K562 (cell line): ENCODE results near the gene TMEM19. TPM values are rescaled to one million over a fixed set of nuclear protein-coding genes. Genes with fewer than 3 reads are reported as not detected.

Experiments
- ATAC-seq: fragments of 200-7000 bp; cut with Tn5 transposase; 3 replicates; pipeline ENCODE4 v1.9.1; 2020; ENCODE audit warnings: moderate library complexity
- BruUV-seq: library from RNA; stranded (reverse); fragments of 400-500 nt; replicated peaks from 2 replicates; lab custom pipeline; 2021; lab: Mats Ljungman, UMichigan
- CTCF ChIA-PET: fragments of 300-600 bp; formaldehyde crosslinking; extraction: SDS; loops from one replicate; lab custom pipeline; 2021; ENCODE audit warnings: low intra/inter-chr PET ratio; lab: Yijun Ruan, JAX
- POLR2A ChIA-PET: fragments of 300-600, 350-650 bp; sonication (Branson Sonifier 250); formaldehyde crosslinking; extraction: SDS; loops from one replicate; lab custom pipeline; 2021; ENCODE audit warnings: antibody characterized with exemption, inconsistent platforms; lab: Yijun Ruan, JAX
- DNase-seq, 4 experiments: peaks; one replicate each; pipeline versions ENCODE4 v3.0.0 to v3.0.0-alpha.2; 2011 to 2018; ENCODE audit warnings: low spot score in 3 of 4, mixed read lengths in 3 of 4; ENCODE audit errors: extremely low read depth in 1 of 4
- FAIRE-seq: peaks from 2 replicates; lab custom pipeline; 2011; peaks lifted over from hg19 to GRCh38; lab: Jason Lieb, UNC
- H2AFZ ChIP-seq: 2 replicates; pipeline ENCODE4 v1.6.0; 2011; ENCODE audit warnings: low read depth, low read length, control low read depth, inconsistent platforms
- H3K27ac ChIP-seq: fragments of 200-600 bp; 3 replicates; pipeline ENCODE4 v1.8.0; 2011; ENCODE audit warnings: low read depth, mild to moderate bottlenecking, control low read depth, inconsistent platforms, low read length, moderate library complexity, mixed read lengths; ENCODE audit errors: extremely low read depth
- H3K27me3 ChIP-seq, 2 experiments: fragments of 300-600 bp in 1 of 2; 2 replicates in 1 of 2; 3 replicates in 1 of 2; pipeline versions ENCODE4 v1.6.0 to v1.8.0; 2011; ENCODE audit warnings: inconsistent platforms in 2 of 2, low read length in 2 of 2, mild to moderate bottlenecking in 1 of 2, mixed read lengths in 1 of 2, moderate library complexity in 1 of 2; ENCODE audit not compliant: control insufficient read depth in 2 of 2, insufficient read depth in 2 of 2
- H3K36me3 ChIP-seq: fragments of 300-600 bp; 3 replicates; pipeline ENCODE4 v1.8.0; 2011; ENCODE audit warnings: mild to moderate bottlenecking, low read length, inconsistent platforms; ENCODE audit not compliant: control insufficient read depth, insufficient read depth
- H3K4me1 ChIP-seq, 2 experiments: fragments of 200-600 bp in 1 of 2; replicated peaks in 1 of 2; 2 replicates in 1 of 2; 3 replicates in 1 of 2; pipeline versions ENCODE4 v1.5.1 to v1.8.0; 2011; ENCODE audit warnings: inconsistent platforms in 2 of 2, low read length in 2 of 2, mild to moderate bottlenecking in 1 of 2, mixed read lengths in 1 of 2, moderate library complexity in 1 of 2; ENCODE audit not compliant: control insufficient read depth in 2 of 2, insufficient read depth in 2 of 2
- H3K4me2 ChIP-seq: 2 replicates; pipeline ENCODE4 v1.6.1; 2011; ENCODE audit warnings: low read length, control low read depth, inconsistent platforms, mixed read lengths; ENCODE audit not compliant: insufficient read depth
- H3K4me3 ChIP-seq: fragments of 200-600 bp; sonication (generic), shearing (Covaris generic); 2 replicates; pipeline ENCODE4 v1.5.1; 2016; ENCODE audit warnings: control low read depth, inconsistent platforms
- H3K79me2 ChIP-seq: fragments of 200-600 bp; 3 replicates; pipeline ENCODE4 v1.8.0; 2011; ENCODE audit warnings: low read length, inconsistent platforms; ENCODE audit not compliant: control insufficient read depth, insufficient read depth
- H3K9ac ChIP-seq, 2 experiments: 2 replicates each; pipeline versions ENCODE4 v1.6.0 to v1.6.1; 2011; ENCODE audit warnings: low read depth in 2 of 2, low read length in 2 of 2, control low read depth in 1 of 2, inconsistent platforms in 1 of 2, mild to moderate bottlenecking in 1 of 2, mixed read lengths in 1 of 2; ENCODE audit not compliant: insufficient read depth in 1 of 2
- H3K9me1 ChIP-seq: one replicate; pipeline ENCODE4 v1.6.0; 2011; ENCODE audit warnings: inconsistent platforms, mild to moderate bottlenecking, low read length, moderate library complexity; ENCODE audit not compliant: control insufficient read depth, insufficient read depth
- H3K9me3 ChIP-seq: replicated peaks from 2 replicates; pipeline ENCODE4 v1.5.1; 2011; ENCODE audit warnings: low read depth, low read length, inconsistent platforms; ENCODE audit not compliant: control insufficient read depth, insufficient read depth
- H4K20me1 ChIP-seq: replicated peaks from 2 replicates; pipeline ENCODE4 v1.6.1; 2011; ENCODE audit warnings: low read length, inconsistent platforms, mixed read lengths; ENCODE audit not compliant: control insufficient read depth, insufficient read depth
- ARID1B ChIP-seq: fragments of 450-650 bp; IDR thresholded peaks from 2 replicates; pipeline ENCODE4 v1.6.1; 2016; ENCODE audit warnings: antibody characterized with exemption, mild to moderate bottlenecking, inconsistent platforms
- ARID2 ChIP-seq: fragments of 450-650 bp; IDR thresholded peaks from 2 replicates; pipeline ENCODE4 v1.6.1; 2017; ENCODE audit warnings: antibody characterized with exemption, mild to moderate bottlenecking
- CREM ChIP-seq: IDR thresholded peaks from 2 replicates; pipeline ENCODE4 v1.6.1; 2014; ENCODE audit warnings: antibody characterized with exemption, low read depth
- CXXC5 ChIP-seq: fragments of 250-450 bp; sonication (Bioruptor Pico); IDR thresholded peaks from 2 replicates; pipeline ENCODE4 v1.8.0; 2022; ENCODE audit warnings: inconsistent platforms, mild to moderate bottlenecking, moderate library complexity
- EP300 ChIP-seq: IDR thresholded peaks from 2 replicates; pipeline ENCODE4 v1.6.1; 2012; ENCODE audit warnings: low read length, improper control_type of control experiment
- GABPB2 ChIP-seq: fragments of 250-450 bp; sonication (Bioruptor Pico); conservative IDR thresholded peaks from 2 replicates; pipeline ENCODE4 v1.5.1; 2021; ENCODE audit warnings: mild to moderate bottlenecking
- HDAC1 ChIP-seq, 2 experiments: fragments of 450-650 bp; IDR thresholded peaks; 2 replicates each; pipeline ENCODE4 v1.6.1; 2016 to 2017; ENCODE audit warnings: inconsistent platforms in 1 of 2, mild to moderate bottlenecking in 1 of 2, moderate library complexity in 1 of 2
- ILF3 ChIP-seq: fragments of 450-650 bp; IDR thresholded peaks from 2 replicates; pipeline ENCODE4 v1.6.1; 2018; ENCODE audit warnings: antibody characterized with exemption, mild to moderate bottlenecking, moderate library complexity, borderline replicate concordance
- MXI1 ChIP-seq: IDR thresholded peaks from 2 replicates; pipeline ENCODE4 v1.6.1; 2011; ENCODE audit warnings: low read depth, mild to moderate bottlenecking, improper control_type of control experiment, low read length
- MYNN ChIP-seq, 2 experiments: sonication (generic); formaldehyde crosslinking in 1 of 2; IDR thresholded peaks; 2 replicates each; pipeline versions ENCODE4 v1.5.0 to v1.6.1; 2016 to 2020; ENCODE audit warnings: antibody characterized with exemption in 1 of 2, missing genetic modification reagents in 1 of 2
- POLR2B ChIP-seq: fragments of 450-650 bp; IDR thresholded peaks from 2 replicates; pipeline ENCODE4 v1.6.1; 2018; ENCODE audit warnings: low read depth; ENCODE audit not compliant: partially characterized antibody
- SMAD2 ChIP-seq: fragments of 150-350 bp; IDR thresholded peaks from 2 replicates; pipeline ENCODE4 v1.6.1; 2014; ENCODE audit warnings: low read depth, mild to moderate bottlenecking, low read length
- SMARCA4 ChIP-seq: fragments of 450-650 bp; IDR thresholded peaks from 2 replicates; pipeline ENCODE4 v1.6.1; 2016
- SOX6 ChIP-seq: fragments of 450-650 bp; IDR thresholded peaks from 2 replicates; pipeline ENCODE4 v1.6.1; 2014; ENCODE audit warnings: mild to moderate bottlenecking
- SRSF7 ChIP-seq: fragments of 200-400 bp; formaldehyde crosslinking; optimal IDR thresholded peaks from 2 replicates; pipeline ENCODE3; 2017; ENCODE audit warnings: mild to moderate bottlenecking, low read depth, low read length
- TAL1 ChIP-seq: fragments of 450-650 bp; IDR thresholded peaks from 2 replicates; pipeline ENCODE4 v1.6.1; 2016; ENCODE audit warnings: mild to moderate bottlenecking
- TCF3 ChIP-seq: sonication (generic); formaldehyde crosslinking; IDR thresholded peaks from 2 replicates; pipeline ENCODE4 v1.4.0; 2020; ENCODE audit warnings: mild to moderate bottlenecking, missing genetic modification reagents
- TEAD4 ChIP-seq, 2 experiments: sonication (generic) in 1 of 2; formaldehyde crosslinking in 1 of 2; IDR thresholded peaks; 2 replicates each; pipeline versions ENCODE4 v1.6.1 to v1.8.0; 2012 to 2022; ENCODE audit warnings: borderline replicate concordance in 1 of 2, inconsistent platforms in 1 of 2, low read length in 1 of 2, mild to moderate bottlenecking in 1 of 2, missing genetic modification reagents in 1 of 2
- TRIM24 ChIP-seq, 2 experiments: fragments of 450-650 bp; IDR thresholded peaks; 2 replicates each; pipeline ENCODE4 v1.6.1; 2016
- WGBS: fragments of 100-300 bp; shearing (Covaris generic); methylation state at CpG from one replicate; pipeline ENCODE4 v1.1.6; 2016; ENCODE audit warnings: low coverage, mixed read lengths; ENCODE audit not compliant: insufficient coverage; ENCODE audit errors: missing lambda C conversion rate; 5-methylcytosine and 5-hydroxymethylcytosine counted together
- in situ Hi-C: fragments of 300-500 bp; cut with MboI; formaldehyde crosslinking; loops from 4 replicates; pipeline ENCODE4 v1.15.0; 2018; ENCODE audit warnings: inconsistent platforms, mixed read lengths
- intact Hi-C: fragments of 100-400 bp; cut with micrococcal nuclease; formaldehyde crosslinking; loops from 2 replicates; pipeline ENCODE4 v1.14.2; 2022
- polyA plus RNA-seq, 8 experiments: library from polyadenylated mRNA; depleted of rRNA in 4 of 8; stranded (reverse) in 5 of 8; unstranded in 3 of 8; fragments of >200 nt; fragmentation: Nextera tagmentation in 2 of 8; fragmentation: Illumina TruSeq in 1 of 8; extraction: Ambion mirVana in 2 of 8; extraction: Trizol in 1 of 8; gene quantifications; 2 replicates each; pipeline versions ENCODE4 v1.2.1 to v1.2.3, GENCODE V29; 2011 to 2014; ENCODE audit warnings: inconsistent platforms in 1 of 8, missing spikeins in 1 of 8
- total RNA-seq, 7 experiments: library from RNA; depleted of rRNA in 6 of 7; stranded (reverse); fragments of >200 nt in 6 of 7; fragmentation: Illumina TruSeq in 2 of 7; extraction: Trizol in 2 of 7; gene quantifications; 2 replicates each; pipeline versions ENCODE4 v1.2.1 to v1.2.3, GENCODE V29; 2011 to 2021; ENCODE audit warnings: low replicate concordance in 1 of 7
- TF ChIP-seq, protein P1 (sequence below): IDR thresholded peaks from 2 replicates; pipeline ENCODE4 v1.6.1; 2012; ENCODE audit warnings: low read depth, low read length, improper control_type of control experiment, borderline replicate concordance
- TF ChIP-seq, protein P2 (sequence below), 2 experiments: fragments of 450-650 bp; IDR thresholded peaks; 2 replicates each; pipeline ENCODE4 v1.6.1; 2016

TMEM19 gene
- total and polyA plus RNA-seq, 9 of the 15 experiments (the other 6 are each of a cell fraction or from before 2014, with no cell fraction given), result 8.2 to 24.2 (median 17.2) TPM

DNA sequence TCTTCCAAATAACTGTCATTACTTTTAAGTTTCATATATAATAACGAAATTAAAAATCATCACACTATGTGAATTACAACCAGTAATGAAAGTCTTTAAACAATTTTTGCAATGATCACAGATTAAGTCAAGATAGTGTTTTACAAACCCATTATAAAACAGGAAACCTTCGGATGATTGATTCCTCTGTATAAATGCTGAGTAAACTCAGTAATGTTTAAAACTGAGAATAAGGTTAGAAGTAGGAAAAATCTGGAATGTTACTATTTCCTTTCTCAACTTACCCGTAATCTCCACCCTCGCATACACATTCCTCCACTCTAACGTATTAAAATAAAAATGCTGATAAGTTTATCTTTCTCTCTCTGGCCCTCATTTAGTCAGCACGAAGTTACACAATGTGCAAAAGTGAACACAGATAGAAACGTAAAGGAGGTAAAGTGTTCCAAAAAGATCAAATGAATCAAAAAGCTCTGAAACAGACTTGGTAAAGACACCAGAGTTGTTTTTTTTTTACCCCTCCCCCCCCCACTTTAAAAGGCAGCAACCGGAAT, 23.8 kb upstream of the TMEM19 start:
- DNase-seq (peak in 1 of 4 experiments; percentile 22), ATAC-seq (no peak), FAIRE-seq (peak; percentile 32)
- H3K9me3 ChIP-seq, result no peaks in the 10 kb centered on the region
- peaks cover 84% of the 10 kb centered on the region for H3K79me2 ChIP-seq
- peak overlapping the region; percentile 94 for H3K4me2 ChIP-seq
- peak overlapping the region; percentile 97; the same call in 2 of the 3 replicates for H3K27ac ChIP-seq
- ChIA-PET CTCF (no interaction called here), POLR2A (interaction anchor here (0.9 to 3.2 kb wide), 4 partner anchors 11 to 24 kb away, joined by 3 to 18 read pairs (median 14); partner anchors contain the start of gene TMEM19)
- H4K20me1 ChIP-seq, result peaks cover 17% of the 10 kb centered on the region
- no TSS peak for BruUV-seq
- H3K36me3 ChIP-seq, result peaks cover 39% of the 10 kb centered on the region
- H3K4me1 ChIP-seq, result peaks cover 7 to 12% of the 10 kb centered on the region in 2 experiments; a peak in 3 of 5 replicates
- in situ Hi-C loops (no loop called here), intact Hi-C loops (no loop called here)
- no peaks in the 10 kb centered on the region for H3K9me1 ChIP-seq
- WGBS, result 1% methylated on average over 8 of the region's 8 CpGs
- no peak overlapping the region for H2AFZ ChIP-seq
- peak overlapping the region; percentile 85 for H3K4me3 ChIP-seq
- no peaks in the 10 kb centered on the region for H3K27me3 ChIP-seq
- H3K9ac ChIP-seq, result peak overlapping the region in 1 of 2 experiments; percentile 96; a peak in 3 of 4 replicates
- TF ChIP-seq, protein P1, sequence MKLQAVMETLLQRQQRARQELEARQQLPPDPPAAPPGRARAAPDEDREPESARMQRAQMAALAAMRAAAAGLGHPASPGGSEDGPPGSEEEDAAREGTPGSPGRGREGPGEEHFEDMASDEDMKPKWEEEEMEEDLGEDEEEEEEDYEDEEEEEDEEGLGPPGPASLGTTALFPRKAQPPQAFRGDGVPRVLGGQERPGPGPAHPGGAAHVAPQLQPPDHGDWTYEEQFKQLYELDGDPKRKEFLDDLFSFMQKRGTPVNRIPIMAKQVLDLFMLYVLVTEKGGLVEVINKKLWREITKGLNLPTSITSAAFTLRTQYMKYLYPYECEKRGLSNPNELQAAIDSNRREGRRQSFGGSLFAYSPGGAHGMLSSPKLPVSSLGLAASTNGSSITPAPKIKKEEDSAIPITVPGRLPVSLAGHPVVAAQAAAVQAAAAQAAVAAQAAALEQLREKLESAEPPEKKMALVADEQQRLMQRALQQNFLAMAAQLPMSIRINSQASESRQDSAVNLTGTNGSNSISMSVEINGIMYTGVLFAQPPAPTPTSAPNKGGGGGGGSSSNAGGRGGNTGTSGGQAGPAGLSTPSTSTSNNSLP, result no peak
- TF ChIP-seq TEAD4 (IDR thresholded peaks at IDR 0.05; ENCODE audit: low read length) (peak; percentile 83), TEAD4 (CRISPR knock-in tag; IDR thresholded peaks at IDR 0.05; ENCODE audit: borderline replicate concordance) (no peak), SRSF7 (no peak), CREM (no peak), MXI1 (no peak), HDAC1 (IDR thresholded peaks at IDR 0.05) (peak; percentile 25 to 68; a peak in 2 of 4 replicates), TCF3 (peak; percentile 54), ARID1B (peak; percentile 73), SMARCA4 (peak; percentile 45), SMAD2 (no peak), TAL1 (peak; percentile 65), GABPB2 (CRISPR knock-in tag) (no peak), MYNN (IDR thresholded peaks at IDR 0.05) (no peak), MYNN (CRISPR knock-in tag; IDR thresholded peaks at IDR 0.05) (no peak), ARID2 (0 out of 2 replicates have a peak, but pooled peaks have one; percentile 35), SOX6 (peak; percentile 24; the same call in 1 of the 2 replicates), POLR2B (no peak), EP300 (peak; percentile 29; the same call in 1 of the 2 replicates), CXXC5 (CRISPR knock-in tag) (0 out of 2 replicates have a peak, but pooled peaks have one; percentile 7), TRIM24 (IDR thresholded peaks at IDR 0.05) (peak; percentile 23 to 35; a peak in 1 of 4 replicates), ILF3 (no peak)
- TF ChIP-seq, protein P2, sequence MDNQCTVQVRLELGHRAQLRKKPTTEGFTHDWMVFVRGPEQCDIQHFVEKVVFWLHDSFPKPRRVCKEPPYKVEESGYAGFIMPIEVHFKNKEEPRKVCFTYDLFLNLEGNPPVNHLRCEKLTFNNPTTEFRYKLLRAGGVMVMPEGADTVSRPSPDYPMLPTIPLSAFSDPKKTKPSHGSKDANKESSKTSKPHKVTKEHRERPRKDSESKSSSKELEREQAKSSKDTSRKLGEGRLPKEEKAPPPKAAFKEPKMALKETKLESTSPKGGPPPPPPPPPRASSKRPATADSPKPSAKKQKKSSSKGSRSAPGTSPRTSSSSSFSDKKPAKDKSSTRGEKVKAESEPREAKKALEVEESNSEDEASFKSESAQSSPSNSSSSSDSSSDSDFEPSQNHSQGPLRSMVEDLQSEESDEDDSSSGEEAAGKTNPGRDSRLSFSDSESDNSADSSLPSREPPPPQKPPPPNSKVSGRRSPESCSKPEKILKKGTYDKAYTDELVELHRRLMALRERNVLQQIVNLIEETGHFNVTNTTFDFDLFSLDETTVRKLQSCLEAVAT (IDR thresholded peaks at IDR 0.05), result peak; percentile 17 to 35; a peak in 1 of 4 replicates
